Activated B cell treated with CpG ODN at 0.5 μM for 24 hours (primary cell): ENCODE results near the gene PTPN1. TPM values are rescaled to one million over a fixed set of nuclear protein-coding genes. Genes with fewer than 3 reads are reported as not detected.

Experiments used
- ATAC-seq: fragments of 200-7000 bp; cut with Tn5 transposase; one replicate; pipeline ENCODE4 v1.10.0; 2021; ENCODE audit warnings: low read depth, mild to moderate bottlenecking, moderate library complexity
- CTCF ChIA-PET: fragments of 350-600 bp; sonication (Branson Sonifier 250); formaldehyde crosslinking; loops from one replicate; lab custom pipeline; 2021; ENCODE audit warnings: antibody characterized with exemption; lab: Charles Lee
- POLR2A ChIA-PET: fragments of 350-600 bp; sonication (Branson Sonifier 250); formaldehyde crosslinking; loops from one replicate; lab custom pipeline; 2021; ENCODE audit warnings: antibody characterized with exemption; lab: Charles Lee
- DNase-seq: peaks from one replicate; pipeline ENCODE4 v3.0.0; 2022
- H3K27ac Mint-ChIP-seq: one replicate; pipeline ENCODE4 v1.8.0; 2020; ENCODE audit warnings: mixed read lengths
- H3K27me3 Mint-ChIP-seq: one replicate; pipeline ENCODE4 v1.8.0; 2021; ENCODE audit warnings: mixed read lengths
- H3K36me3 Mint-ChIP-seq: one replicate; pipeline ENCODE4 v1.8.0; 2021; ENCODE audit warnings: low read depth, mixed read lengths
- H3K4me1 Mint-ChIP-seq: one replicate; pipeline ENCODE4 v1.8.0; 2021; ENCODE audit warnings: mixed read lengths
- H3K4me3 Mint-ChIP-seq: one replicate; pipeline ENCODE4 v1.8.0; 2020; ENCODE audit warnings: mild to moderate bottlenecking, mixed read lengths
- H3K9me3 Mint-ChIP-seq: one replicate; pipeline ENCODE4 v1.8.0; 2020; ENCODE audit warnings: mixed read lengths
- intact Hi-C: fragments of 100-400 bp; cut with micrococcal nuclease; formaldehyde crosslinking; loops from one replicate; pipeline ENCODE4 v1.15.1; 2024
- total RNA-seq: library from RNA; stranded (reverse); gene quantifications from 2 replicates; pipeline ENCODE4 v1.2.3, GENCODE V29; 2022
- TF ChIP-seq, protein P1 (sequence below): fragments of 200-600 bp; IDR thresholded peaks from one replicate; pipeline ENCODE4 v1.8.0; 2022; ENCODE audit warnings: antibody characterized with exemption, mild to moderate bottlenecking

The PTPN1 gene
- total RNA-seq, 1 donor from 2014 or later, result 227 TPM

DNA sequence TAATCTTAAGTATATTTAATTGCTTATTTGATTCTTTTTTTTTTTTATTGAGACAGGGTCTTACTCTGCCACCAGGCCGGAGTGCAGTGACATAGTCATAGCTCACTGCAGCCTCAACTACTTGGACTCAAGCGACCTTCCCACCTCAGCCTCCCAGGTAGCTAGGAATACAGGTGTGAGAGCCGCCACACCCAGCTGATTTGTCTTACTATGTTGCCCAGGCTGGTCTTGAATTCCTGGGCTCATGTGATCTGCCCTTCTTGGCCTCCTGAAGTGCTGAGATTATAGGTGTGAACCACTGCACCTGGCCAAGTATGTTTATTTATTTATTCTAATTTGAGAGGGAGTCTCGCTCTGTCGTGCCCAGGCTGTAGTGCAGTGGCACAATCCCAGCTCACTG lies 38.2 kb downstream of the PTPN1 start:
- Mint-ChIP-seq H3K4me1 (peaks cover 59% of the 10 kb centered on the region), H3K9me3 (no peaks in the 10 kb centered on the region), H3K4me3 (peak overlapping the region; percentile 50), H3K36me3 (peaks cover 59% of the 10 kb centered on the region), H3K27me3 (no peaks in the 10 kb centered on the region), H3K27ac (peak overlapping the region; percentile 85)
- POLR2A ChIA-PET, result interaction anchor here (0.9 to 61.9 kb wide), 4 partner anchors 14 to 34 kb away, joined by 3 to 1679 read pairs (median 21); partner anchors contain the start of gene PTPN1
- CTCF ChIA-PET, result interaction anchor here (0.8 to 1.6 kb wide), 4 partner anchors 22 to 43 kb away, joined by 3 to 8 read pairs (median 6); no protein-coding TSS in a partner anchor
- ATAC-seq (no peak), DNase-seq (no peak)
- intact Hi-C loops, result no loop called here
- TF ChIP-seq, protein P1, sequence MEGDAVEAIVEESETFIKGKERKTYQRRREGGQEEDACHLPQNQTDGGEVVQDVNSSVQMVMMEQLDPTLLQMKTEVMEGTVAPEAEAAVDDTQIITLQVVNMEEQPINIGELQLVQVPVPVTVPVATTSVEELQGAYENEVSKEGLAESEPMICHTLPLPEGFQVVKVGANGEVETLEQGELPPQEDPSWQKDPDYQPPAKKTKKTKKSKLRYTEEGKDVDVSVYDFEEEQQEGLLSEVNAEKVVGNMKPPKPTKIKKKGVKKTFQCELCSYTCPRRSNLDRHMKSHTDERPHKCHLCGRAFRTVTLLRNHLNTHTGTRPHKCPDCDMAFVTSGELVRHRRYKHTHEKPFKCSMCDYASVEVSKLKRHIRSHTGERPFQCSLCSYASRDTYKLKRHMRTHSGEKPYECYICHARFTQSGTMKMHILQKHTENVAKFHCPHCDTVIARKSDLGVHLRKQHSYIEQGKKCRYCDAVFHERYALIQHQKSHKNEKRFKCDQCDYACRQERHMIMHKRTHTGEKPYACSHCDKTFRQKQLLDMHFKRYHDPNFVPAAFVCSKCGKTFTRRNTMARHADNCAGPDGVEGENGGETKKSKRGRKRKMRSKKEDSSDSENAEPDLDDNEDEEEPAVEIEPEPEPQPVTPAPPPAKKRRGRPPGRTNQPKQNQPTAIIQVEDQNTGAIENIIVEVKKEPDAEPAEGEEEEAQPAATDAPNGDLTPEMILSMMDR, result no peak

DNA sequence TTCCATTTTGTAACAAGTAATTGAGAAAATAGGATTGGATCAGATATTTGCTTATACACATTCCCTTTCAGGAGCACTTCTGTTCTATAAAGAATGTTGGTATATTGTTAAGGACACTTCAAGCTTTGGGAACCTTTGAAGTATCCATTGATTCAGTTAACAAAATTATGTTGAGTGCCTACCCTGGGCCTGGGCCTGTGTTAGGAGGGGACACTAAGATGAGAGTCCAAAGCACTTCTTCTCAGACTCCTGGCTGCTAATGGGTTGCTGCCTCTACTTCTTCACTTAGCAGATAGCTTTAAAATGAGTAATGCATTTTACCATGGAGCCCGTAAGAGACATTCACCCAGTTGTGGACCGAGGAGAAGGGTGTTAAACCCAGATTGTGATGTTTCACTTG lies 40.3 kb downstream of the PTPN1 start:
- DNase-seq (no peak), ATAC-seq (no peak)
- no peak overlapping the region for H3K4me3 Mint-ChIP-seq
- H3K9me3 Mint-ChIP-seq, result no peaks in the 10 kb centered on the region
- H3K36me3 Mint-ChIP-seq, result peaks cover 51% of the 10 kb centered on the region
- ChIA-PET POLR2A (interaction anchor here (0.6 to 61.9 kb wide), 6 partner anchors 9 to 360 kb away, joined by 3 to 1679 read pairs (median 14); partner anchors contain the start of genes CEBPB and PTPN1), CTCF (interaction anchor here (0.9 to 1.4 kb wide), 6 partner anchors 9 to 72 kb away, joined by 3 to 5 read pairs (median 4); no protein-coding TSS in a partner anchor)
- H3K27me3 Mint-ChIP-seq, result no peaks in the 10 kb centered on the region
- intact Hi-C loops, result no loop called here
- peaks cover 41% of the 10 kb centered on the region for H3K4me1 Mint-ChIP-seq
- no peak overlapping the region for H3K27ac Mint-ChIP-seq
- TF ChIP-seq, protein P1, result no peak

DNA sequence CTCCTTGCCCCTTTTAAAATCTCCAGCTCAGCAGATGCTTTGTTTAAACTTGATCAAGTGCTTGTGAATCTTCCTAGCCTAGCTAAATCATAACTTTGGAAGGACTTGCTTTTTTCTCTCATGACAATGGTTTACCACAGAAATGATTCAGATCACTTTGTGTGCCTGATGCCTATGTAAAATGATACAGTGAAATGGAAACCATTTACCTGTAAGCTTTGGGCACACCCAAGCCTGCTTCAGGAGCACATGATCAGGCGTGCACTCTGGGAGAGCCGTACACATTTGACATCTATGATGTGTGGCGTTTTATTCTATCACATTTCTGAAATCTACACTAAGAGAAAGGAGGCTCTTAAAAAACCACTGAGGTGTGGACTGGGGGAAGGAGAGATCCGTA lies 41.1 kb downstream of the PTPN1 start:
- peak overlapping the region; percentile 44 for H3K4me3 Mint-ChIP-seq
- ATAC-seq, result no peak
- CTCF ChIA-PET, result interaction anchor here (0.9 to 1.4 kb wide), 6 partner anchors 8 to 73 kb away, joined by 3 to 5 read pairs (median 4); no protein-coding TSS in a partner anchor
- peaks cover 52% of the 10 kb centered on the region for H3K36me3 Mint-ChIP-seq
- H3K27me3 Mint-ChIP-seq, result no peaks in the 10 kb centered on the region
- TF ChIP-seq, protein P1, result no peak
- H3K27ac Mint-ChIP-seq, result no peak overlapping the region
- POLR2A ChIA-PET, result interaction anchor here (1.4 to 61.9 kb wide), 4 partner anchors 10 to 37 kb away, joined by 3 to 1679 read pairs (median 22); partner anchors contain the start of gene PTPN1
- H3K9me3 Mint-ChIP-seq, result no peaks in the 10 kb centered on the region
- DNase-seq, result no peak
- intact Hi-C loops, result loop anchor here (1.0 kb wide), 1 partner anchor 9 kb away; no protein-coding TSS in a partner anchor
- H3K4me1 Mint-ChIP-seq, result peaks cover 40% of the 10 kb centered on the region

DNA sequence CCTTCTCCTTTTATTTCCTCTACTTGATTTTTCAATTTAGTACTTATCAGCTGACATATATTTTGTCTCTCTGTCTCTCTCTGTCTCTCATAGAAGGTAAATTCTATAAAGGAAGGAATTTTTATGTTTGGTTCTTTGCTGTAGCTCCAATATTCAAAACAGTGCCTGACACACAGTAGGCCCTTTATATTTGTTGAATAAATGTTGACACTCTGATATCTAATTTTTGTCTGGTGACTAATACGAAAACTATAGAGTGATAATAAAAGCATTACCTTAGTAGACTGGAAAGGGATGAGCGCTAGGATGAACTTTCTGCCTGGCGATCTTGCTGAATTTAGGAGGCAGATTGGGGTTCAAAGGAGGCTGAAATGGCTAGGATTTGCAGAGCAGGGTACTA lies 42.8 kb downstream of the PTPN1 start:
- no peaks in the 10 kb centered on the region for H3K27me3 Mint-ChIP-seq
- ChIA-PET CTCF (interaction anchor here (0.9 to 2.0 kb wide), 6 partner anchors 9 to 48 kb away, joined by 4 to 5 read pairs (median 4); no protein-coding TSS in a partner anchor), POLR2A (interaction anchor here (1.3 to 61.9 kb wide), 4 partner anchors 11 to 65 kb away, joined by 4 to 1679 read pairs (median 6); partner anchors contain the start of gene PTPN1)
- no peaks in the 10 kb centered on the region for H3K9me3 Mint-ChIP-seq
- H3K36me3 Mint-ChIP-seq, result peaks cover 57% of the 10 kb centered on the region
- H3K4me3 Mint-ChIP-seq, result no peak overlapping the region
- TF ChIP-seq, protein P1, result no peak
- no peak overlapping the region for H3K27ac Mint-ChIP-seq
- no peak for ATAC-seq
- peaks cover 36% of the 10 kb centered on the region for H3K4me1 Mint-ChIP-seq
- intact Hi-C loops, result no loop called here
- DNase-seq, result no peak
